GM23338 (cell line): ENCODE data around the gene UNC79. TPM values are rescaled to one million over a fixed set of nuclear protein-coding genes. Genes with fewer than 3 reads are reported as not detected.

ENCODE experiments used
- CREB1 ChIP-seq: fragments of 250-450 bp; sonication (Bioruptor Pico); IDR thresholded peaks from 2 replicates; pipeline ENCODE4 v1.5.0; 2020; ENCODE audit warnings: low read depth, mild to moderate bottlenecking, moderate library complexity
- EZH2phosphoT487 ChIP-seq: fragments of 200-600 bp; sonication (generic); IDR thresholded peaks from one replicate; pipeline ENCODE4 v1.8.1; 2018; ENCODE audit warnings: antibody characterized with exemption; ENCODE audit not compliant: unreplicated experiment
- JUNB ChIP-seq: IDR thresholded peaks from one replicate; pipeline ENCODE4 v1.6.1; 2016; ENCODE audit warnings: antibody characterized with exemption; ENCODE audit not compliant: unreplicated experiment
- NANOG ChIP-seq: IDR thresholded peaks from 2 replicates; pipeline ENCODE4 v1.6.1; 2016; ENCODE audit warnings: antibody characterized with exemption, borderline replicate concordance
- POLR2AphosphoS5 ChIP-seq: IDR thresholded peaks from 2 replicates; pipeline ENCODE4 v1.6.1; 2016; ENCODE audit warnings: antibody characterized with exemption, low read depth
- STAT1 ChIP-seq: IDR thresholded peaks from one replicate; pipeline ENCODE4 v1.6.1; 2016; ENCODE audit warnings: antibody characterized with exemption; ENCODE audit not compliant: unreplicated experiment
- ZNF114 ChIP-seq: fragments of 250-450 bp; sonication (Bioruptor Pico); IDR thresholded peaks from 2 replicates; pipeline ENCODE4 v1.5.0; 2020; ENCODE audit warnings: mild to moderate bottlenecking, moderate library complexity
- polyA plus RNA-seq: library from polyadenylated mRNA; unstranded; fragments of >200 nt; fragmentation: Nextera tagmentation; extraction: Ambion mirVana; gene quantifications from 2 replicates; pipeline ENCODE4 v1.2.1, GENCODE V29; 2016
- total RNA-seq: library from RNA; depleted of rRNA; stranded (reverse); fragments of >200 nt; shearing (Covaris generic); gene quantifications from 2 replicates; pipeline ENCODE4 v1.2.3, GENCODE V29; 2014
- TF ChIP-seq, protein P1 (sequence below): fragments of 250-450 bp; sonication (Bioruptor Pico); IDR thresholded peaks from 2 replicates; pipeline ENCODE4 v1.5.0; 2020; ENCODE audit warnings: mild to moderate bottlenecking, moderate library complexity
- TF ChIP-seq, protein P2 (sequence below): IDR thresholded peaks from 2 replicates; pipeline ENCODE4 v1.6.1; 2016; ENCODE audit warnings: antibody characterized with exemption
- TF ChIP-seq, protein P3 (sequence below): IDR thresholded peaks from one replicate; pipeline ENCODE4 v1.6.1; 2018; ENCODE audit warnings: antibody characterized with exemption; ENCODE audit not compliant: unreplicated experiment

UNC79 gene
- total and polyA plus RNA-seq, 2 experiments from 2014 or later, result 1.8 to 3.6 TPM

DNA sequence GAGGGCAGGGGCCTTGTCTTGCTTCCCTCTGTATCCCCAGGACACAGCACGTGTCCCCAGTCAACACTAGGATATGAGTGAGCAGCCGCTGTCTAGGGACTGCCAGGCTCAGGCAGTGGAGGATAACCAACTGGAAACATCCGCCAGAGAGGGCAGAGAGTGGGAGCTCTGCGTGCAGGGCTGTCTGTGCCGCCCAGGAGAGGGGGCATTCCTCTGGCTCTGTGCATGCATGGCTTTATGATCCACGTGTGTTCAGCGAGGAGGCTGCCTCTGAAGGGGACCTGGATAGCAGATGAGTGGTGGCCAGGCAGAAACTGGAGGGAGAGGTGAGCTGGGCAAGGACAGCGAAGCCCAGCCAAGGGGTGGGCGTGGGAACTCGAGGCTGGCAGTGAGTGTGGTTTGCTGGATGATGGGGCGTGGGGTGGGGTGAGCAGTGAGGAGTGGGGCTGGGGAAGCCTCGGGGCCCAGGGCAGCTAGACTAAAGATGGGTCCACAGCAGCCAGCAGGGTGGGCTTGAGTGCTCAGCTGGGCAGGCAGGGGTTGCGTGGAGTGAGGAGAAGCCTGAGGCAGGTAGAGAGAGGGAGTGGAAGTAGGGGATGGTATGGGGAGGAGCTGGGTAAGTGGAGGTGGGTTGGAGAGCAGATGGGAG is 284.7 kb downstream of the UNC79 start (continued):
- TF ChIP-seq, protein P1, sequence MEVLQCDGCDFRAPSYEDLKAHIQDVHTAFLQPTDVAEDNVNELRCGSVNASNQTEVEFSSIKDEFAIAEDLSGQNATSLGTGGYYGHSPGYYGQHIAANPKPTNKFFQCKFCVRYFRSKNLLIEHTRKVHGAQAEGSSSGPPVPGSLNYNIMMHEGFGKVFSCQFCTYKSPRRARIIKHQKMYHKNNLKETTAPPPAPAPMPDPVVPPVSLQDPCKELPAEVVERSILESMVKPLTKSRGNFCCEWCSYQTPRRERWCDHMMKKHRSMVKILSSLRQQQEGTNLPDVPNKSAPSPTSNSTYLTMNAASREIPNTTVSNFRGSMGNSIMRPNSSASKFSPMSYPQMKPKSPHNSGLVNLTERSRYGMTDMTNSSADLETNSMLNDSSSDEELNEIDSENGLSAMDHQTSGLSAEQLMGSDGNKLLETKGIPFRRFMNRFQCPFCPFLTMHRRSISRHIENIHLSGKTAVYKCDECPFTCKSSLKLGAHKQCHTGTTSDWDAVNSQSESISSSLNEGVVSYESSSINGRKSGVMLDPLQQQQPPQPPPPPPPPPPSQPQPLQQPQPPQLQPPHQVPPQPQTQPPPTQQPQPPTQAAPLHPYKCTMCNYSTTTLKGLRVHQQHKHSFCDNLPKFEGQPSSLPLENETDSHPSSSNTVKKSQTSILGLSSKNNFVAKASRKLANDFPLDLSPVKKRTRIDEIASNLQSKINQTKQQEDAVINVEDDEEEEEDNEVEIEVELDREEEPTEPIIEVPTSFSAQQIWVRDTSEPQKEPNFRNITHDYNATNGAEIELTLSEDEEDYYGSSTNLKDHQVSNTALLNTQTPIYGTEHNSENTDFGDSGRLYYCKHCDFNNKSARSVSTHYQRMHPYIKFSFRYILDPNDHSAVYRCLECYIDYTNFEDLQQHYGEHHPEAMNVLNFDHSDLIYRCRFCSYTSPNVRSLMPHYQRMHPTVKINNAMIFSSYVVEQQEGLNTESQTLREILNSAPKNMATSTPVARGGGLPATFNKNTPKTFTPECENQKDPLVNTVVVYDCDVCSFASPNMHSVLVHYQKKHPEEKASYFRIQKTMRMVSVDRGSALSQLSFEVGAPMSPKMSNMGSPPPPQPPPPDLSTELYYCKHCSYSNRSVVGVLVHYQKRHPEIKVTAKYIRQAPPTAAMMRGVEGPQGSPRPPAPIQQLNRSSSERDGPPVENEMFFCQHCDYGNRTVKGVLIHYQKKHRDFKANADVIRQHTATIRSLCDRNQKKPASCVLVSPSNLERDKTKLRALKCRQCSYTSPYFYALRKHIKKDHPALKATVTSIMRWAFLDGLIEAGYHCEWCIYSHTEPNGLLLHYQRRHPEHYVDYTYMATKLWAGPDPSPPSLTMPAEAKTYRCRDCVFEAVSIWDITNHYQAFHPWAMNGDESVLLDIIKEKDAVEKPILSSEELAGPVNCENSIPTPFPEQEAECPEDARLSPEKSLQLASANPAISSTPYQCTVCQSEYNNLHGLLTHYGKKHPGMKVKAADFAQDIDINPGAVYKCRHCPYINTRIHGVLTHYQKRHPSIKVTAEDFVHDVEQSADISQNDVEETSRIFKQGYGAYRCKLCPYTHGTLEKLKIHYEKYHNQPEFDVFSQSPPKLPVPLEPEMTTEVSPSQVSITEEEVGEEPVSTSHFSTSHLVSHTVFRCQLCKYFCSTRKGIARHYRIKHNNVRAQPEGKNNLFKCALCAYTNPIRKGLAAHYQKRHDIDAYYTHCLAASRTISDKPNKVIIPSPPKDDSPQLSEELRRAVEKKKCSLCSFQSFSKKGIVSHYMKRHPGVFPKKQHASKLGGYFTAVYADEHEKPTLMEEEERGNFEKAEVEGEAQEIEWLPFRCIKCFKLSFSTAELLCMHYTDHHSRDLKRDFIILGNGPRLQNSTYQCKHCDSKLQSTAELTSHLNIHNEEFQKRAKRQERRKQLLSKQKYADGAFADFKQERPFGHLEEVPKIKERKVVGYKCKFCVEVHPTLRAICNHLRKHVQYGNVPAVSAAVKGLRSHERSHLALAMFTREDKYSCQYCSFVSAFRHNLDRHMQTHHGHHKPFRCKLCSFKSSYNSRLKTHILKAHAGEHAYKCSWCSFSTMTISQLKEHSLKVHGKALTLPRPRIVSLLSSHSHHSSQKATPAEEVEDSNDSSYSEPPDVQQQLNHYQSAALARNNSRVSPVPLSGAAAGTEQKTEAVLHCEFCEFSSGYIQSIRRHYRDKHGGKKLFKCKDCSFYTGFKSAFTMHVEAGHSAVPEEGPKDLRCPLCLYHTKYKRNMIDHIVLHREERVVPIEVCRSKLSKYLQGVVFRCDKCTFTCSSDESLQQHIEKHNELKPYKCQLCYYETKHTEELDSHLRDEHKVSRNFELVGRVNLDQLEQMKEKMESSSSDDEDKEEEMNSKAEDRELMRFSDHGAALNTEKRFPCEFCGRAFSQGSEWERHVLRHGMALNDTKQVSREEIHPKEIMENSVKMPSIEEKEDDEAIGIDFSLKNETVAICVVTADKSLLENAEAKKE (CRISPR knock-in tag), result no peak
- TF ChIP-seq ZNF114 (CRISPR knock-in tag), result no peak
- no peak for TF ChIP-seq STAT1
- TF ChIP-seq POLR2AphosphoS5, result no peak
- no peak for TF ChIP-seq NANOG
- TF ChIP-seq, protein P2, sequence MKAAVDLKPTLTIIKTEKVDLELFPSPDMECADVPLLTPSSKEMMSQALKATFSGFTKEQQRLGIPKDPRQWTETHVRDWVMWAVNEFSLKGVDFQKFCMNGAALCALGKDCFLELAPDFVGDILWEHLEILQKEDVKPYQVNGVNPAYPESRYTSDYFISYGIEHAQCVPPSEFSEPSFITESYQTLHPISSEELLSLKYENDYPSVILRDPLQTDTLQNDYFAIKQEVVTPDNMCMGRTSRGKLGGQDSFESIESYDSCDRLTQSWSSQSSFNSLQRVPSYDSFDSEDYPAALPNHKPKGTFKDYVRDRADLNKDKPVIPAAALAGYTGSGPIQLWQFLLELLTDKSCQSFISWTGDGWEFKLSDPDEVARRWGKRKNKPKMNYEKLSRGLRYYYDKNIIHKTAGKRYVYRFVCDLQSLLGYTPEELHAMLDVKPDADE, result no peak
- TF ChIP-seq CREB1 (CRISPR knock-in tag), result no peak
- TF ChIP-seq JUNB, result no peak
- no peak for TF ChIP-seq EZH2phosphoT487
- TF ChIP-seq, protein P3, sequence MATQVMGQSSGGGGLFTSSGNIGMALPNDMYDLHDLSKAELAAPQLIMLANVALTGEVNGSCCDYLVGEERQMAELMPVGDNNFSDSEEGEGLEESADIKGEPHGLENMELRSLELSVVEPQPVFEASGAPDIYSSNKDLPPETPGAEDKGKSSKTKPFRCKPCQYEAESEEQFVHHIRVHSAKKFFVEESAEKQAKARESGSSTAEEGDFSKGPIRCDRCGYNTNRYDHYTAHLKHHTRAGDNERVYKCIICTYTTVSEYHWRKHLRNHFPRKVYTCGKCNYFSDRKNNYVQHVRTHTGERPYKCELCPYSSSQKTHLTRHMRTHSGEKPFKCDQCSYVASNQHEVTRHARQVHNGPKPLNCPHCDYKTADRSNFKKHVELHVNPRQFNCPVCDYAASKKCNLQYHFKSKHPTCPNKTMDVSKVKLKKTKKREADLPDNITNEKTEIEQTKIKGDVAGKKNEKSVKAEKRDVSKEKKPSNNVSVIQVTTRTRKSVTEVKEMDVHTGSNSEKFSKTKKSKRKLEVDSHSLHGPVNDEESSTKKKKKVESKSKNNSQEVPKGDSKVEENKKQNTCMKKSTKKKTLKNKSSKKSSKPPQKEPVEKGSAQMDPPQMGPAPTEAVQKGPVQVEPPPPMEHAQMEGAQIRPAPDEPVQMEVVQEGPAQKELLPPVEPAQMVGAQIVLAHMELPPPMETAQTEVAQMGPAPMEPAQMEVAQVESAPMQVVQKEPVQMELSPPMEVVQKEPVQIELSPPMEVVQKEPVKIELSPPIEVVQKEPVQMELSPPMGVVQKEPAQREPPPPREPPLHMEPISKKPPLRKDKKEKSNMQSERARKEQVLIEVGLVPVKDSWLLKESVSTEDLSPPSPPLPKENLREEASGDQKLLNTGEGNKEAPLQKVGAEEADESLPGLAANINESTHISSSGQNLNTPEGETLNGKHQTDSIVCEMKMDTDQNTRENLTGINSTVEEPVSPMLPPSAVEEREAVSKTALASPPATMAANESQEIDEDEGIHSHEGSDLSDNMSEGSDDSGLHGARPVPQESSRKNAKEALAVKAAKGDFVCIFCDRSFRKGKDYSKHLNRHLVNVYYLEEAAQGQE, result no peak
